GM19438 (cell line): ENCODE data around the gene KCNK18.
"Not testable (repeated sequence)": the region's sequence is repeated elsewhere in the genome, so short reads cannot be mapped to it uniquely, and the experiment has no call there.

Experiments
- ATAC-seq: cut with Tn5 transposase; IDR thresholded peaks from one replicate; pipeline ENCODE4 v1.9.1; 2021; ENCODE audit warnings: low read depth; ENCODE audit not compliant: unreplicated experiment

Gene KCNK18

GRCh38 chr10:117217196-117217761 is 20.0 kb downstream of the KCNK18 start:
- ATAC-seq: peak; percentile 61

- no peak for ATAC-seq
Measured at GRCh38 chr10:117218654-117219053, 21.4 kb downstream of the KCNK18 start.

- no peak for ATAC-seq
Measured at GRCh38 chr10:117221156-117221711, 23.9 kb downstream of the KCNK18 start.

GRCh38 chr10:117222552-117222951 is 25.3 kb downstream of the KCNK18 start:
- no peak for ATAC-seq

GRCh38 chr10:117222976-117223692 is 25.8 kb downstream of the KCNK18 start:
- no peak for ATAC-seq

- no peak for ATAC-seq
Measured at GRCh38 chr10:117223693-117224430, 26.6 kb downstream of the KCNK18 start.

- ATAC-seq: no peak
Measured at GRCh38 chr10:117224881-117225280, 27.6 kb downstream of the KCNK18 start.

GRCh38 chr10:117226813-117227451 is 29.6 kb downstream of the KCNK18 start:
- peak; percentile 68 for ATAC-seq

GRCh38 chr10:117228210-117228609 is 30.9 kb downstream of the KCNK18 start:
- ATAC-seq: no peak

- ATAC-seq: not testable (repeated sequence)
Measured at GRCh38 chr10:117230107-117230506, 32.8 kb downstream of the KCNK18 start.

GRCh38 chr10:117237401-117237991 is 40.2 kb downstream of the KCNK18 start:
- no peak for ATAC-seq

GRCh38 chr10:117239051-117239450 is 41.8 kb downstream of the KCNK18 start:
- no peak for ATAC-seq

GRCh38 chr10:117239721-117240620 is 42.7 kb downstream of the KCNK18 start:
- ATAC-seq: no peak

GRCh38 chr10:117240621-117241529 is 43.6 kb downstream of the KCNK18 start, which contains the start of gene SLC18A2:
SLC18A2 (plus strand) TSS chr10:117241114; CDS start chr10:117241694, 580 bp downstream.
- no peak for ATAC-seq

GRCh38 chr10:117241541-117242462 is 44.5 kb downstream of the KCNK18 start:
- ATAC-seq: no peak

GRCh38 chr10:117242463-117242832 is 45.2 kb downstream of the KCNK18 start:
- no peak for ATAC-seq

GRCh38 chr10:117246997-117247671 is 49.8 kb downstream of the KCNK18 start:
- no peak for ATAC-seq
